IMR-90 (cell line): ENCODE measurements around the gene UGT3A1. TPM values are rescaled to one million over a fixed set of nuclear protein-coding genes. Genes with fewer than 3 reads are reported as not detected.

ENCODE experiments used
- ATAC-seq: fragments of 200-7000 bp; cut with Tn5 transposase; 2 replicates; pipeline ENCODE4 v1.9.1; 2020; ENCODE audit warnings: low read depth, mild to moderate bottlenecking, moderate library complexity
- BruUV-seq: library from RNA; stranded (reverse); fragments of 400-500 nt; replicated peaks from 2 replicates; lab custom pipeline; 2021; lab: Mats Ljungman, UMichigan
- CTCF ChIA-PET: fragments of 300-600 bp; formaldehyde crosslinking; extraction: SDS; loops from one replicate; lab custom pipeline; 2021; ENCODE audit warnings: antibody characterized with exemption; lab: Yijun Ruan, JAX
- POLR2A ChIA-PET: fragments of 300-600 bp; sonication (Branson Sonifier 250); formaldehyde crosslinking; loops from one replicate; lab custom pipeline; 2022; ENCODE audit warnings: antibody characterized with exemption; ENCODE audit not compliant: unreplicated experiment; lab: Charles Lee
- DNase-seq: peaks from one replicate; pipeline ENCODE4 v3.0.0; 2013
- H2AFZ ChIP-seq: replicated peaks from 2 replicates; pipeline ENCODE3; 2013; ENCODE audit warnings: low read length, mild to moderate bottlenecking; ENCODE audit not compliant: poor library complexity
- H2AK5ac ChIP-seq: 2 replicates; pipeline ENCODE4 v1.6.1; 2013; ENCODE audit warnings: low read depth, low read length, inconsistent platforms
- H2AK9ac ChIP-seq: replicated peaks from 2 replicates; pipeline ENCODE3; 2013; ENCODE audit warnings: mild to moderate bottlenecking, low read depth, low read length, moderate library complexity; ENCODE audit not compliant: poor library complexity
- H2BK120ac ChIP-seq: 2 replicates; pipeline ENCODE4 v1.6.1; 2013; ENCODE audit warnings: low read depth, low read length, inconsistent platforms
- H2BK15ac ChIP-seq: 3 replicates; pipeline ENCODE4 v1.6.1; 2013; ENCODE audit warnings: low read depth, low read length, inconsistent platforms
- H2BK20ac ChIP-seq: 2 replicates; pipeline ENCODE4 v1.6.1; 2013; ENCODE audit warnings: low read depth, mild to moderate bottlenecking, inconsistent platforms, low read length, moderate library complexity
- H2BK5ac ChIP-seq: 2 replicates; pipeline ENCODE4 v1.6.1; 2013; ENCODE audit warnings: mild to moderate bottlenecking, low read depth, low read length, inconsistent platforms; ENCODE audit not compliant: poor library complexity, severe bottlenecking
- H3K14ac ChIP-seq: replicated peaks from 2 replicates; pipeline ENCODE4 v1.6.1; 2013; ENCODE audit warnings: low read depth, low read length, inconsistent platforms
- H3K18ac ChIP-seq: 2 replicates; pipeline ENCODE4 v1.6.1; 2013; ENCODE audit warnings: low read depth, low read length, control low read depth
- H3K23ac ChIP-seq: 2 replicates; pipeline ENCODE4 v1.6.1; 2013; ENCODE audit warnings: low read depth, low read length, inconsistent platforms
- H3K27ac ChIP-seq: 2 replicates; pipeline ENCODE4 v1.5.1; 2013; ENCODE audit warnings: mild to moderate bottlenecking, control low read depth, low read length; ENCODE audit not compliant: insufficient read depth
- H3K27me3 ChIP-seq: 2 replicates; pipeline ENCODE4 v1.6.1; 2013; ENCODE audit warnings: low read length; ENCODE audit not compliant: control insufficient read depth, insufficient read depth
- H3K36me3 ChIP-seq: 2 replicates; pipeline ENCODE4 v1.6.1; 2013; ENCODE audit warnings: low read length, mixed read lengths; ENCODE audit not compliant: control insufficient read depth, insufficient read depth
- H3K4ac ChIP-seq: 2 replicates; pipeline ENCODE4 v1.6.1; 2013; ENCODE audit warnings: low read depth, low read length, inconsistent platforms
- H3K4me1 ChIP-seq: 2 replicates; pipeline ENCODE4 v1.6.1; 2013; ENCODE audit warnings: low read length, mixed read lengths; ENCODE audit not compliant: control insufficient read depth, insufficient read depth
- H3K4me2 ChIP-seq: 2 replicates; pipeline ENCODE4 v1.6.1; 2013; ENCODE audit warnings: low read depth, mild to moderate bottlenecking, control low read depth, low read length, moderate library complexity
- H3K4me3 ChIP-seq: 2 replicates; pipeline ENCODE4 v1.5.1; 2013; ENCODE audit warnings: low read depth, mild to moderate bottlenecking, control low read depth, low read length, moderate library complexity; ENCODE audit not compliant: insufficient read depth
- H3K56ac ChIP-seq: 2 replicates; pipeline ENCODE4 v1.6.1; 2013; ENCODE audit warnings: low read length, inconsistent platforms; ENCODE audit not compliant: insufficient read depth; ENCODE audit errors: extremely low read depth
- H3K79me1 ChIP-seq, 2 experiments: 2 replicates each; pipeline ENCODE4 v1.6.1; 2013; ENCODE audit warnings: low read length in 2 of 2, inconsistent platforms in 1 of 2, low read depth in 1 of 2
- H3K9ac ChIP-seq: 2 replicates; pipeline ENCODE4 v1.6.1; 2013; ENCODE audit warnings: low read depth, low read length, control low read depth
- H3K9me1 ChIP-seq: 2 replicates; pipeline ENCODE4 v1.6.1; 2013; ENCODE audit warnings: low read length, inconsistent platforms; ENCODE audit not compliant: insufficient read depth
- H3K9me3 ChIP-seq: 2 replicates; pipeline ENCODE4 v1.6.1; 2013; ENCODE audit warnings: low read length; ENCODE audit not compliant: control insufficient read depth, insufficient read depth
- H4K20me1 ChIP-seq: 2 replicates; pipeline ENCODE4 v1.6.1; 2013; ENCODE audit warnings: low read length, inconsistent platforms; ENCODE audit not compliant: insufficient read depth
- H4K5ac ChIP-seq: 2 replicates; pipeline ENCODE4 v1.6.1; 2013; ENCODE audit warnings: mild to moderate bottlenecking, low read depth, low read length, control low read depth
- H4K8ac ChIP-seq, 2 experiments: 2 replicates each; pipeline ENCODE4 v1.6.1; 2013; ENCODE audit warnings: low read depth in 2 of 2, low read length in 2 of 2, control low read depth in 1 of 2, inconsistent platforms in 1 of 2
- H4K91ac ChIP-seq: 2 replicates; pipeline ENCODE4 v1.6.1; 2013; ENCODE audit warnings: low read depth, low read length, inconsistent platforms; ENCODE audit not compliant: insufficient read depth
- CEBPB ChIP-seq: IDR thresholded peaks from 2 replicates; pipeline ENCODE4 v1.6.1; 2012; ENCODE audit warnings: low read depth, low read length, improper control_type of control experiment
- CHD1 ChIP-seq: IDR thresholded peaks from 2 replicates; pipeline ENCODE4 v1.6.1; 2012; ENCODE audit warnings: low read depth, low read length, improper control_type of control experiment
- ELK1 ChIP-seq: fragments of 150-350 bp; IDR thresholded peaks from 2 replicates; pipeline ENCODE4 v1.6.1; 2016; ENCODE audit warnings: low read depth, mild to moderate bottlenecking, low read length, moderate library complexity, borderline replicate concordance
- FOS ChIP-seq: fragments of 150-350 bp; IDR thresholded peaks from 2 replicates; pipeline ENCODE4 v1.6.1; 2016; ENCODE audit warnings: low read depth, low read length
- MAFK ChIP-seq: IDR thresholded peaks from 2 replicates; pipeline ENCODE4 v1.6.1; 2012; ENCODE audit warnings: low read depth, low read length, improper control_type of control experiment
- MXI1 ChIP-seq: IDR thresholded peaks from 2 replicates; pipeline ENCODE4 v1.6.1; 2012; ENCODE audit warnings: low read depth, mild to moderate bottlenecking, low read length, moderate library complexity, borderline replicate concordance
- NFE2L2 ChIP-seq: fragments of 150-350 bp; IDR thresholded peaks from 2 replicates; pipeline ENCODE4 v1.6.1; 2016; ENCODE audit warnings: low read depth, mild to moderate bottlenecking, low read length
- POLR2A ChIP-seq: IDR thresholded peaks from 2 replicates; pipeline ENCODE4 v1.6.1; 2012; ENCODE audit warnings: mild to moderate bottlenecking, low read depth, low read length
- RAD21 ChIP-seq: IDR thresholded peaks from 2 replicates; pipeline ENCODE4 v1.6.1; 2012; ENCODE audit warnings: low read length, improper control_type of control experiment
- RCOR1 ChIP-seq: IDR thresholded peaks from 2 replicates; pipeline ENCODE4 v1.6.1; 2012; ENCODE audit warnings: mild to moderate bottlenecking, low read length, improper control_type of control experiment; ENCODE audit not compliant: insufficient replicate concordance
- RFX5 ChIP-seq: IDR thresholded peaks from 2 replicates; pipeline ENCODE4 v1.8.0; 2012; ENCODE audit warnings: low read depth, mild to moderate bottlenecking, low read length, moderate library complexity
- USF2 ChIP-seq: fragments of 150-350 bp; IDR thresholded peaks from 2 replicates; pipeline ENCODE4 v1.6.1; 2017; ENCODE audit warnings: mild to moderate bottlenecking, antibody characterized with exemption, low read length, low read depth
- WGBS, 2 experiments: methylation state at CpG; one replicate each; pipeline versions ENCODE4 v1.1.5 to v1.1.7; 2013; ENCODE audit warnings: missing lambda C conversion rate in 2 of 2; ENCODE audit not compliant: insufficient read length in 1 of 2; ENCODE audit errors: extremely low coverage in 2 of 2; 5-methylcytosine and 5-hydroxymethylcytosine counted together
- dilution Hi-C: fragments of 300-500 bp; cut with HindIII; formaldehyde crosslinking; loops from one replicate; pipeline ENCODE4 v1.14.3; 2018; ENCODE audit warnings: low sequenced_read_pairs; ENCODE audit not compliant: unreplicated experiment
- in situ Hi-C: fragments of 300-500 bp; cut with MboI; formaldehyde crosslinking; loops from 3 replicates; pipeline ENCODE4 v1.14.3; 2019; ENCODE audit warnings: low sequenced_read_pairs, inconsistent platforms, mixed read lengths
- intact Hi-C: fragments of 100-400 bp; cut with micrococcal nuclease; formaldehyde crosslinking; loops from 2 replicates; pipeline ENCODE4 v1.10.0; 2022
- polyA plus RNA-seq, 3 experiments: library from polyadenylated mRNA; depleted of rRNA; stranded (reverse); fragments of >200 nt; gene quantifications; 2 replicates each; pipeline ENCODE4 v1.2.3, GENCODE V29; 2012; ENCODE audit warnings: low replicate concordance in 1 of 3
- total RNA-seq: library from RNA; depleted of rRNA; stranded (reverse); fragments of >200 nt; gene quantifications from 2 replicates; pipeline ENCODE4 v1.2.3, GENCODE V29; 2012

UGT3A1 gene
- total and polyA plus RNA-seq, 2 of the 4 experiments (the other 2 are of a cell fraction), result not detected

GRCh38 chr5:36006163-36006562 lies 15.0 kb upstream of the UGT3A1 start:
- in situ Hi-C loops (no loop called here), intact Hi-C loops (no loop called here), dilution Hi-C loops (no loop called here)
- Histone ChIP-seq H3K79me1 (no peaks in the 10 kb centered on the region), H3K9me1 (no peaks in the 10 kb centered on the region), H3K4me1 (no peaks in the 10 kb centered on the region), H2BK20ac (no peak overlapping the region), H3K27ac (no peak overlapping the region), H3K18ac (no peak overlapping the region), H3K14ac (no peak overlapping the region), H2BK15ac (no peak overlapping the region), H2AK9ac (no peak overlapping the region), H2BK5ac (no peak overlapping the region), H3K9ac (no peak overlapping the region), H4K8ac (no peak overlapping the region), H2AFZ (no peak overlapping the region), H3K9me3 (no peaks in the 10 kb centered on the region), H3K4ac (no peak overlapping the region), H4K91ac (no peak overlapping the region), H4K20me1 (no peaks in the 10 kb centered on the region), H2BK120ac (no peak overlapping the region), H3K27me3 (no peaks in the 10 kb centered on the region), H3K23ac (no peak overlapping the region), H3K4me2 (no peak overlapping the region), H2AK5ac (no peak overlapping the region), H3K56ac (no peak overlapping the region), H4K5ac (no peak overlapping the region), H3K4me3 (no peak overlapping the region), H3K36me3 (no peaks in the 10 kb centered on the region)
- TF ChIP-seq MXI1 (no peak), RFX5 (no peak), POLR2A (no peak), MAFK (no peak), CEBPB (no peak), USF2 (no peak), NFE2L2 (no peak), CHD1 (no peak), FOS (no peak), RAD21 (no peak), RCOR1 (no peak), ELK1 (no peak)
- CTCF ChIA-PET, result interaction anchor here (0.6 kb wide), 1 partner anchor 221 kb away, joined by 3 read pairs; no protein-coding TSS in a partner anchor
- ATAC-seq, result no peak
- no TSS peak for BruUV-seq
- POLR2A ChIA-PET, result no interaction called here
- no CpG with 5 or more reads among the region's 1 CpG for whole genome bisulfite sequencing, 2 experiments
- no peak for DNase-seq
